Endothelial cell of umbilical vein (primary cell): ENCODE data around the gene TAF3. TPM values are rescaled to one million over a fixed set of nuclear protein-coding genes. Genes with fewer than 3 reads are reported as not detected.

ENCODE experiments used
- BruUV-seq: library from RNA; stranded (reverse); fragments of 400-500 nt; replicated peaks from 2 replicates; lab custom pipeline; 2021; lab: Mats Ljungman, UMichigan
- CTCF ChIA-PET: fragments of 300-600, 350-600 bp; sonication (Branson Sonifier 250); formaldehyde crosslinking; loops from one replicate; lab custom pipeline; 2021; ENCODE audit warnings: antibody characterized with exemption, inconsistent platforms; lab: Charles Lee
- POLR2A ChIA-PET: fragments of 300-600, 350-600 bp; sonication (Branson Sonifier 250); formaldehyde crosslinking; loops from one replicate; lab custom pipeline; 2021; ENCODE audit warnings: antibody characterized with exemption, inconsistent platforms; lab: Charles Lee
- DNase-seq: peaks from one replicate; pipeline ENCODE4 v3.0.0-alpha.2; 2011; ENCODE audit warnings: low read depth, low spot score
- FAIRE-seq: peaks from 2 replicates; lab custom pipeline; 2011; peaks lifted over from hg19 to GRCh38; lab: Jason Lieb, UNC
- H2AFZ ChIP-seq: 2 replicates; pipeline ENCODE4 v1.6.0; 2012; ENCODE audit warnings: low read depth, low read length, control low read depth, inconsistent platforms
- H3K27ac ChIP-seq: 2 replicates; pipeline ENCODE4 v1.5.1; 2011; ENCODE audit warnings: low read depth, mild to moderate bottlenecking, control low read depth, low read length, moderate library complexity; ENCODE audit not compliant: insufficient read depth
- H3K27me3 ChIP-seq, 2 experiments: 2 replicates each; pipeline versions ENCODE4 v1.6.0 to v1.6.1; 2011; ENCODE audit warnings: low read length in 2 of 2, mixed read lengths in 1 of 2; ENCODE audit not compliant: control insufficient read depth in 2 of 2, insufficient read depth in 2 of 2
- H3K36me3 ChIP-seq, 2 experiments: 2 replicates in 1 of 2; 3 replicates in 1 of 2; pipeline ENCODE4 v1.5.1; 2011; ENCODE audit warnings: low read length in 2 of 2, mild to moderate bottlenecking in 1 of 2, moderate library complexity in 1 of 2; ENCODE audit not compliant: control insufficient read depth in 2 of 2, insufficient read depth in 2 of 2; ENCODE audit errors: extremely low read depth in 1 of 2
- H3K4me1 ChIP-seq: 3 replicates; pipeline ENCODE4 v1.5.1; 2011; ENCODE audit warnings: mild to moderate bottlenecking, low read length; ENCODE audit not compliant: control insufficient read depth, insufficient read depth; ENCODE audit errors: extremely low read depth
- H3K4me2 ChIP-seq: 2 replicates; pipeline ENCODE4 v1.6.1; 2011; ENCODE audit warnings: low read length, control low read depth, mixed read lengths; ENCODE audit not compliant: insufficient read depth
- H3K4me3 ChIP-seq, 3 experiments: fragments of 200-600 bp in 1 of 3; sonication (generic), shearing (Covaris generic) in 1 of 3; replicated peaks in 1 of 3; 2 replicates each; pipeline ENCODE4 v1.5.1; 2011 to 2016; ENCODE audit warnings: control low read depth in 3 of 3, low read length in 3 of 3, mild to moderate bottlenecking in 2 of 3, inconsistent platforms in 1 of 3, low read depth in 1 of 3, moderate library complexity in 1 of 3; ENCODE audit not compliant: insufficient read depth in 1 of 3
- H3K79me2 ChIP-seq: 2 replicates; pipeline ENCODE4 v1.6.0; 2012; ENCODE audit warnings: low read length, inconsistent platforms; ENCODE audit not compliant: control insufficient read depth, insufficient read depth
- H3K9ac ChIP-seq: replicated peaks from 2 replicates; pipeline ENCODE3; 2011; ENCODE audit warnings: low read length, control low read depth; ENCODE audit not compliant: insufficient read depth; ENCODE audit errors: extremely low read depth
- H3K9me1 ChIP-seq: replicated peaks from 3 replicates; pipeline ENCODE4 v1.6.0; 2011; ENCODE audit warnings: mild to moderate bottlenecking, low read length; ENCODE audit not compliant: control insufficient read depth, insufficient read depth; ENCODE audit errors: extremely low read depth
- H3K9me3 ChIP-seq: replicated peaks from 2 replicates; pipeline ENCODE4 v1.5.1; 2012; ENCODE audit warnings: low read length, inconsistent platforms; ENCODE audit not compliant: control insufficient read depth, insufficient read depth
- H4K20me1 ChIP-seq: replicated peaks from 2 replicates; pipeline ENCODE3; 2011; ENCODE audit warnings: mild to moderate bottlenecking, low read length; ENCODE audit not compliant: control insufficient read depth, insufficient read depth; ENCODE audit errors: extremely low read depth
- CTCF ChIP-seq, 2 donors: IDR thresholded peaks; 1 replicate in 1 of 2; 2 replicates in 1 of 2; pipeline ENCODE4 v1.5.1; 2011; ENCODE audit warnings: low read length in 2 of 2, mild to moderate bottlenecking in 2 of 2, moderate library complexity in 2 of 2, control low read depth in 1 of 2, inconsistent platforms in 1 of 2, low read depth in 1 of 2; ENCODE audit not compliant: insufficient read depth in 1 of 2; ENCODE audit errors: extremely low read depth in 1 of 2
- EZH2 ChIP-seq: IDR thresholded peaks from 2 replicates; pipeline ENCODE4 v1.6.1; 2012; ENCODE audit warnings: borderline replicate concordance, low read depth, mild to moderate bottlenecking, moderate library complexity, low read length, inconsistent platforms; ENCODE audit not compliant: severe bottlenecking
- FOS ChIP-seq: IDR thresholded peaks from 2 replicates; pipeline ENCODE4 v1.6.1; 2011; ENCODE audit warnings: mild to moderate bottlenecking, low read length, moderate library complexity, borderline replicate concordance; ENCODE audit not compliant: insufficient read depth
- GATA2 ChIP-seq: IDR thresholded peaks from 2 replicates; pipeline ENCODE4 v1.7.0; 2011; ENCODE audit warnings: low read depth, mild to moderate bottlenecking, moderate library complexity, mixed read lengths, low read length; ENCODE audit not compliant: insufficient read length, insufficient read depth
- JUN ChIP-seq: IDR thresholded peaks from 2 replicates; pipeline ENCODE4 v1.6.1; 2011; ENCODE audit warnings: borderline replicate concordance, low read depth; ENCODE audit not compliant: insufficient read length, insufficient read depth
- MAX ChIP-seq: IDR thresholded peaks from 2 replicates; pipeline ENCODE4 v1.6.1; 2011; ENCODE audit not compliant: insufficient read depth, insufficient read length
- MYC ChIP-seq: IDR thresholded peaks from one replicate; pipeline ENCODE4 v1.6.1; 2011; ENCODE audit warnings: mild to moderate bottlenecking, low read depth, low read length
- POLR2A ChIP-seq: IDR thresholded peaks from 2 replicates; pipeline ENCODE4 v1.6.1; 2012; ENCODE audit warnings: low read depth, mild to moderate bottlenecking, control low read depth, low read length
- POLR2AphosphoS5 ChIP-seq: IDR thresholded peaks from 2 replicates; pipeline ENCODE4 v1.6.1; 2012; ENCODE audit warnings: low read depth, mild to moderate bottlenecking, control low read depth, low read length, moderate library complexity; ENCODE audit not compliant: insufficient read depth
- dilution Hi-C: fragments of 300-500 bp; cut with MboI; formaldehyde crosslinking; loops from one replicate; pipeline ENCODE4 v1.15.0; 2019; ENCODE audit warnings: low sequenced_read_pairs; ENCODE audit not compliant: extremely low pct_ligation_motif_present
- intact Hi-C: fragments of 100-400 bp; cut with micrococcal nuclease; formaldehyde crosslinking; loops from one replicate; pipeline ENCODE4 v1.10.0; 2022
- polyA plus RNA-seq, 4 experiments: library from polyadenylated mRNA; depleted of rRNA in 3 of 4; stranded (reverse) in 3 of 4; unstranded in 1 of 4; fragments of >200 nt; gene quantifications; 2 replicates each; pipeline versions ENCODE4 v1.2.1 to v1.2.3, GENCODE V29; 2011 to 2012; ENCODE audit warnings: missing spikeins in 1 of 4
- total RNA-seq: library from RNA; stranded (reverse); gene quantifications from 2 replicates; pipeline ENCODE4 v1.2.3, GENCODE V29; 2021

TAF3 gene
- total and polyA plus RNA-seq, 2 donors (not counting 3 experiments of a cell fraction or from before 2014, with no cell fraction given): 2.4 to 10.5 TPM

- Histone ChIP-seq H3K4me1 (no peaks in the 10 kb centered on the region), H3K27me3 (no peaks in the 10 kb centered on the region), H3K36me3 (no peaks in the 10 kb centered on the region), H3K9me1 (no peaks in the 10 kb centered on the region), H3K4me2 (no peak overlapping the region), H3K4me3 (no peak overlapping the region), H3K9ac (no peak overlapping the region), H3K79me2 (no peaks in the 10 kb centered on the region), H4K20me1 (no peaks in the 10 kb centered on the region), H3K9me3 (no peaks in the 10 kb centered on the region), H3K27ac (no peak overlapping the region), H2AFZ (no peak overlapping the region)
- intact Hi-C loops: no loop called here
- CTCF ChIA-PET: interaction anchor here (3.8 kb wide), 1 partner anchor 15 kb away, joined by 14 read pairs; no protein-coding TSS in a partner anchor
- DNase-seq: no peak
- no peak for FAIRE-seq
- dilution Hi-C loops: no loop called here
- POLR2A ChIA-PET: no interaction called here
- BruUV-seq: no TSS peak
- TF ChIP-seq POLR2AphosphoS5: no peak
- no peak for TF ChIP-seq EZH2
- TF ChIP-seq MAX: no peak
- TF ChIP-seq CTCF (IDR thresholded peaks at IDR 0.05; ENCODE audit: extremely low read depth in 1 of 2, insufficient read depth in 1 of 2, low read depth in 1 of 2, low read length in 2 of 2): no peak
- no peak for TF ChIP-seq GATA2
- TF ChIP-seq FOS: no peak
- TF ChIP-seq JUN: no peak
- no peak for TF ChIP-seq POLR2A
- no peak for TF ChIP-seq MYC
Observed at GRCh38 chr10:7986851-7987250, 168.5 kb downstream of the TAF3 start.
